ENCODE measurements around the gene HECW1.

The HECW1 gene

GRCh38 chr7:43444711-43445578 lies 332.5 kb downstream of the HECW1 start:
- DNase-seq, result no peak

GRCh38 chr7:43449577-43449976 lies 337.1 kb downstream of the HECW1 start:
- no peak for DNase-seq

- DNase-seq, result no peak
Observed at GRCh38 chr7:43450894-43451293, 338.4 kb downstream of the HECW1 start.

- no peak for DNase-seq
Observed at GRCh38 chr7:43454936-43455518, 342.6 kb downstream of the HECW1 start.

- no peak for DNase-seq
Observed at GRCh38 chr7:43456200-43456599, 343.8 kb downstream of the HECW1 start.

GRCh38 chr7:43458330-43459018 lies 346.0 kb downstream of the HECW1 start:
- no peak for DNase-seq

- no peak for DNase-seq
Observed at GRCh38 chr7:43459019-43459337, 346.5 kb downstream of the HECW1 start.

GRCh38 chr7:43460733-43461348 lies 348.4 kb downstream of the HECW1 start:
- DNase-seq, result no peak

- no peak for DNase-seq
Observed at GRCh38 chr7:43461349-43462024, 349.0 kb downstream of the HECW1 start.

GRCh38 chr7:43462836-43463235 lies 350.4 kb downstream of the HECW1 start:
- DNase-seq, result no peak

- DNase-seq, result no peak
Observed at GRCh38 chr7:43463401-43463980, 351.0 kb downstream of the HECW1 start.

GRCh38 chr7:43465581-43466554 lies 353.4 kb downstream of the HECW1 start:
- no peak for DNase-seq

GRCh38 chr7:43467406-43467805 lies 355.0 kb downstream of the HECW1 start:
- DNase-seq, result no peak

GRCh38 chr7:43467846-43468245 lies 355.4 kb downstream of the HECW1 start:
- DNase-seq, result no peak

- no peak for DNase-seq
Observed at GRCh38 chr7:43469051-43469450, 356.6 kb downstream of the HECW1 start.

GRCh38 chr7:43470110-43470509 lies 357.7 kb downstream of the HECW1 start:
- DNase-seq, result no peak

- DNase-seq, result no peak
Observed at GRCh38 chr7:43475983-43476382, 363.5 kb downstream of the HECW1 start.

GRCh38 chr7:43476896-43477295 lies 364.4 kb downstream of the HECW1 start:
- DNase-seq, result no peak

- DNase-seq, result no peak
Observed at GRCh38 chr7:43479042-43479441, 366.6 kb downstream of the HECW1 start.

- DNase-seq, result no peak
Observed at GRCh38 chr7:43479543-43479942, 367.1 kb downstream of the HECW1 start.

GRCh38 chr7:43480581-43480980 lies 368.1 kb downstream of the HECW1 start:
- no peak for DNase-seq
